Testis (tissue), 3 donors: Measurements from ENCODE around the gene VOPP1. TPM values are rescaled to one million over a fixed set of nuclear protein-coding genes. Genes with fewer than 3 reads are reported as not detected.

ENCODE experiments used
- DNase-seq: peaks from one replicate; pipeline ENCODE4 v3.0.0-alpha.2; 2019
- H3K27ac ChIP-seq, 2 donors: fragments of 200-600 bp; sonication (generic); one replicate each; pipeline ENCODE4 v1.5.1; 2019
- H3K27me3 ChIP-seq: fragments of 200-600 bp; sonication (generic); one replicate; pipeline ENCODE4 v1.5.1; 2019
- H3K36me3 ChIP-seq: fragments of 200-600 bp; sonication (generic); one replicate; pipeline ENCODE4 v1.5.1; 2017; ENCODE audit warnings: low read depth; ENCODE audit errors: missing control alignments
- H3K4me1 ChIP-seq: fragments of 200-600 bp; sonication (generic); one replicate; pipeline ENCODE4 v1.5.1; 2019
- H3K4me3 ChIP-seq, 2 donors: fragments of 200-600 bp; sonication (generic); one replicate each; pipeline ENCODE4 v1.5.1; 2017 to 2019
- H3K9me3 ChIP-seq: fragments of 200-600 bp; sonication (generic); one replicate; pipeline ENCODE4 v1.5.1; 2017
- CTCF ChIP-seq, 3 experiments: fragments of 450-650 bp in 2 of 3; fragments of 200-600 bp in 1 of 3; sonication (generic) in 1 of 3; IDR thresholded peaks; one replicate each; pipeline ENCODE4 v1.5.1; 2016 to 2019; ENCODE audit warnings: antibody characterized with exemption in 3 of 3, mild to moderate bottlenecking in 2 of 3, moderate library complexity in 1 of 3
- POLR2A ChIP-seq: fragments of 450-650 bp; IDR thresholded peaks from one replicate; pipeline ENCODE4 v1.6.1; 2017; ENCODE audit warnings: antibody characterized with exemption, mild to moderate bottlenecking, moderate library complexity
- WGBS, 2 donors: methylation state at CpG; one replicate each; pipeline ENCODE4 v1.1.5; 2018; 5-methylcytosine and 5-hydroxymethylcytosine counted together
- intact Hi-C: fragments of 100-400 bp; cut with DNase I; formaldehyde crosslinking; loops from one replicate; pipeline ENCODE4 v1.15.1; 2023; ENCODE audit warnings: low total_unique reads
- polyA plus RNA-seq: library from polyadenylated mRNA; stranded (reverse); fragments of 350-450 nt; fragmentation: Illumina TruSeq; extraction: RNeasy Lipid Tissue Mini Kit (QIAGEN cat#74804); gene quantifications from one replicate; pipeline ENCODE4 v1.2.3, GENCODE V29; 2014; ENCODE audit warnings: low read depth, low replicate concordance; ENCODE audit not compliant: insufficient read depth
- total RNA-seq, 2 donors: library from RNA; depleted of rRNA; stranded (reverse); fragments of >200 nt; gene quantifications; one replicate each; pipeline ENCODE4 v1.2.3, GENCODE V29; 2016

VOPP1 gene
- total and polyA plus RNA-seq, 3 donors from 2014 or later, result 25.0 to 29.3 (median 26.6) TPM

- intact Hi-C loops, result no loop called here
- Histone ChIP-seq H3K9me3 (no peaks in the 10 kb centered on the region), H3K27ac (no peak overlapping the region), H3K4me3 (no peak overlapping the region), H3K36me3 (no peaks in the 10 kb centered on the region), H3K27me3 (no peaks in the 10 kb centered on the region), H3K4me1 (no peaks in the 10 kb centered on the region)
- DNase-seq, result no peak
- TF ChIP-seq CTCF (IDR thresholded peaks at IDR 0.05) (no peak), POLR2A (no peak)
- WGBS, 2 donors, result 96 to 97% methylated on average over 6 of the region's 6 CpGs
Observed at GRCh38 chr7:55483046-55483445, 89.3 kb downstream of the VOPP1 start.

DNA sequence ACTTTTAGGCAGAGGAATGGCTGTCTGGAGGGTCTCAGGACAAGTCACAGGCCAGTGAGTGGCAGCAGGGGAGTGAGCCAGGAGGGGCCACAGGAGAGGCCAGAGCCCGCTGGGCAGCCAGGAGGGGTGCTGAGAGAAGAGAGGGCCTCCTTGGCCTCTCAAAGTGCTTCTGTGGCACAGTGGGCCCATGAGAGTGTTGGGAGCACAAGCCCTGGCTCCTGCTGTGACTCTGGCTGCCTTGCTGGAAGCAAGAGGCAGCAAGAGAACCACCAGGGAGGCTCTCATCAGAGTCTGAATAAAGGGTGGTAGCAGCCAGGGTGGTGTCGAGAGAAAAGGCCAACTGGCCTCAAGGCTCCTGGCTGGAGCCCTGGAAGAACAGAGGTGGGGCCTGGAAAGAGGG is 91.1 kb downstream of the VOPP1 start:
- intact Hi-C loops, result no loop called here
- Histone ChIP-seq H3K36me3 (no peaks in the 10 kb centered on the region), H3K4me3 (no peak overlapping the region), H3K4me1 (no peaks in the 10 kb centered on the region), H3K27me3 (no peaks in the 10 kb centered on the region), H3K27ac (no peak overlapping the region), H3K9me3 (no peaks in the 10 kb centered on the region)
- DNase-seq, result no peak
- WGBS, 2 donors, result 80 to 85% methylated on average over 2 of the region's 2 CpGs
- TF ChIP-seq CTCF (IDR thresholded peaks at IDR 0.05), result no peak
- no peak for TF ChIP-seq POLR2A

DNA sequence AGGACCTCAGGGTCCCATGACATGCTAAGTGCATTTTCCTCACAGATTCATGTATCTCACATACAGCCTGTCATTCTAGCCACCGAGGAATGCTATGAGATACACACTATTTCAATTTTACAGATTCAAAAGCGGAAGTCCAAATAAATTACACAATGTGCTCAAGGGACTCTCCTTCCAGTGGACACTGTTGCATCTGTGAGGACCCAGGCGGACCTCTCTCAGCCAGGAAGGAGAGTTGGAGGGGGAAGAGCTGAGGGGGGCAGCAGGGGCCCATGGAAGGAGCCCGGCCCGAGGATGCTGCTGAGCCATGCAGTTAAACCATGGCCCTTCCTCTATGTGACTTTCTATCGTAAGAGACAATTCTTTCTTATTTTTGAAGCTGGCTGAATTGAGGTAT is 93.6 kb downstream of the VOPP1 start:
- H3K27ac ChIP-seq, result no peak overlapping the region
- intact Hi-C loops, result no loop called here
- 70 to 87% methylated on average over 6 of the region's 6 CpGs for WGBS, 2 donors

DNA sequence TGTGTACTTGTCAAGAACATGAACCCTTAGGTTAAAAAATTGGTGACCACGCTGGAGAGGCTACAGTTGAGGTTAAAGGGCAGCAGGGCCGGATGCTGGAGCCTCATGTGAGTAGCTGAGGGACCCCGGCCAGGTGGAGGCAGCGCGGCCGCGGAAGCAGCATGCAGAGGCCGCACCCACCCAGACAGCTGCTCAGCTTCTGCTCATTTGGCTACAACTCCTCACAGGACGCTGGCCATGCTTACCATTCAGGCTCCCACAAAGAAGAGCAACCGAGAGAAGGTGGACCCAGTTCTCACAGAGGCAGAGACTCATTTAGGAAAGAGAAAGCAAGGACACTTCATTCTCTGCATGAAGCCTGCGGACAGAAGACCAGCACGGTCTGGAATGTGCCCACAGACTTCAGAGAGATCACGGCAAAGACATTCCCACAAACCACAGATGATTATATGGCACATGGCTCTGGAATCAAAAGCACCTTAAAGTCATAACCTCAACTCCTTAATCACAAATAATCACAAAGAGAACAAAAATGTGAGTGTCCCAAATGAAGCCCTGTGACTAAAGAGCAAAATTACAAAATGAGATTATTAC is 94.4 kb downstream of the VOPP1 start:
- Histone ChIP-seq H3K27me3 (no peaks in the 10 kb centered on the region), H3K4me3 (no peak overlapping the region), H3K4me1 (no peaks in the 10 kb centered on the region), H3K36me3 (no peaks in the 10 kb centered on the region), H3K9me3 (no peaks in the 10 kb centered on the region), H3K27ac (no peak overlapping the region)
- intact Hi-C loops, result no loop called here
- no peak for TF ChIP-seq CTCF (IDR thresholded peaks at IDR 0.05)
- peak; percentile 26 for DNase-seq
- 55 to 67% methylated on average over 13 of the region's 13 CpGs for WGBS, 2 donors

More for the DNA sequence above, 93.6 kb downstream of the VOPP1 start:
- H3K36me3 ChIP-seq, result no peaks in the 10 kb centered on the region
- H3K9me3 ChIP-seq, result no peaks in the 10 kb centered on the region
- TF ChIP-seq CTCF (IDR thresholded peaks at IDR 0.05) (no peak), POLR2A (no peak)
- DNase-seq, result no peak
- no peaks in the 10 kb centered on the region for H3K4me1 ChIP-seq
- H3K4me3 ChIP-seq, result no peak overlapping the region
- H3K27me3 ChIP-seq, result no peaks in the 10 kb centered on the region
